HepG2 (cell line): ENCODE measurements around the gene SIRT1. TPM values are rescaled to one million over a fixed set of nuclear protein-coding genes. Genes with fewer than 3 reads are reported as not detected.

ENCODE experiments used
- ATAC-seq: fragments of 200-7000 bp; cut with Tn5 transposase; 3 replicates; pipeline ENCODE4 v1.9.1; 2020; ENCODE audit warnings: mild to moderate bottlenecking, moderate library complexity
- BruUV-seq: library from RNA; stranded (reverse); fragments of 400-500 nt; replicated peaks from 2 replicates; lab custom pipeline; 2021; lab: Mats Ljungman, UMichigan
- CTCF ChIA-PET: fragments of 300-600 bp; formaldehyde crosslinking; extraction: SDS; loops from one replicate; lab custom pipeline; 2021; ENCODE audit warnings: low total read pairs, inconsistent platforms, low intra/inter-chr PET ratio; lab: Yijun Ruan, JAX
- POLR2A ChIA-PET: fragments of 350-600 bp; sonication (Branson Sonifier 250); formaldehyde crosslinking; loops from one replicate; lab custom pipeline; 2020; ENCODE audit warnings: antibody characterized with exemption, inconsistent platforms; lab: Yijun Ruan, JAX
- DNase-seq: peaks from one replicate; pipeline ENCODE4 v3.0.0-alpha.2; 2015; ENCODE audit warnings: low spot score
- FAIRE-seq: peaks from 3 replicates; lab custom pipeline; 2011; peaks lifted over from hg19 to GRCh38; lab: Jason Lieb, UNC
- H2AFZ ChIP-seq: one replicate; pipeline ENCODE4 v1.6.1; 2011; ENCODE audit warnings: low read length, inconsistent platforms
- H3K27ac ChIP-seq: fragments of 300-600 bp; 3 replicates; pipeline ENCODE4 v1.8.0; 2011; ENCODE audit warnings: mixed run types, mild to moderate bottlenecking, mixed read lengths, low read length, inconsistent platforms; ENCODE audit not compliant: insufficient read depth; ENCODE audit errors: extremely low read length
- H3K27me3 ChIP-seq, 2 experiments: fragments of 200-600 bp in 1 of 2; 2 replicates in 1 of 2; 3 replicates in 1 of 2; pipeline versions ENCODE4 v1.6.0 to v1.8.0; 2011; ENCODE audit warnings: low read length in 2 of 2, mild to moderate bottlenecking in 2 of 2, moderate library complexity in 2 of 2, inconsistent platforms in 1 of 2; ENCODE audit not compliant: insufficient read depth in 2 of 2, control insufficient read depth in 1 of 2
- H3K36me3 ChIP-seq, 2 experiments: fragments of 200-600 bp in 1 of 2; replicated peaks in 1 of 2; 2 replicates in 1 of 2; 3 replicates in 1 of 2; pipeline versions ENCODE4 v1.5.1 to v1.8.0; 2011; ENCODE audit warnings: low read length in 2 of 2, inconsistent platforms in 1 of 2; ENCODE audit not compliant: insufficient read depth in 2 of 2, control insufficient read depth in 1 of 2
- H3K4me1 ChIP-seq: 2 replicates; pipeline ENCODE4 v1.5.1; 2012; ENCODE audit warnings: low read length, inconsistent platforms; ENCODE audit not compliant: insufficient read depth
- H3K4me2 ChIP-seq: 2 replicates; pipeline ENCODE4 v1.6.0; 2011; ENCODE audit warnings: low read depth, low read length, inconsistent platforms
- H3K4me3 ChIP-seq, 3 experiments: fragments of 200-600 bp in 1 of 3; sonication (generic), shearing (Covaris generic) in 1 of 3; replicated peaks in 1 of 3; 2 replicates each; pipeline ENCODE4 v1.5.1; 2011 to 2016; ENCODE audit warnings: low read length in 3 of 3, inconsistent platforms in 2 of 3, low read depth in 2 of 3, mild to moderate bottlenecking in 2 of 3, control low read depth in 1 of 3, mixed read lengths in 1 of 3; ENCODE audit not compliant: insufficient read depth in 1 of 3
- H3K79me2 ChIP-seq: one replicate; pipeline ENCODE4 v1.6.1; 2011; ENCODE audit warnings: low read length, inconsistent platforms; ENCODE audit not compliant: insufficient read depth
- H3K9ac ChIP-seq: 2 replicates; pipeline ENCODE4 v1.6.0; 2011; ENCODE audit warnings: mild to moderate bottlenecking, low read depth, low read length, inconsistent platforms; ENCODE audit not compliant: insufficient read depth
- H3K9me3 ChIP-seq: 2 replicates; pipeline ENCODE4 v1.5.1; 2012; ENCODE audit warnings: mild to moderate bottlenecking, low read length
- H4K20me1 ChIP-seq: 2 replicates; pipeline ENCODE4 v1.6.0; 2011; ENCODE audit warnings: inconsistent platforms, mild to moderate bottlenecking, low read length, moderate library complexity; ENCODE audit not compliant: insufficient read depth
- ATF7 ChIP-seq, 2 experiments: fragments of 450-650 bp in 1 of 2; sonication (generic) in 1 of 2; formaldehyde crosslinking in 1 of 2; IDR thresholded peaks; 2 replicates each; pipeline versions ENCODE4 v1.4.0 to v1.6.1; 2016 to 2020; ENCODE audit warnings: antibody characterized with exemption in 1 of 2, mild to moderate bottlenecking in 1 of 2, missing genetic modification reagents in 1 of 2
- CREB1 ChIP-seq, 2 experiments: fragments of 450-650 bp in 1 of 2; IDR thresholded peaks; 2 replicates each; pipeline ENCODE4 v1.6.1; 2016 to 2017; ENCODE audit warnings: control low read depth in 1 of 2, mild to moderate bottlenecking in 1 of 2, missing compliant biosample characterization in 1 of 2, missing genetic modification characterization in 1 of 2
- FOXJ3 ChIP-seq: sonication (generic); formaldehyde crosslinking; IDR thresholded peaks from 2 replicates; pipeline ENCODE4 v1.4.0; 2020; ENCODE audit warnings: missing genetic modification reagents, mild to moderate bottlenecking, borderline replicate concordance
- GLMP ChIP-seq: sonication (generic); formaldehyde crosslinking; IDR thresholded peaks from 2 replicates; pipeline ENCODE4 v1.9.0; 2021; ENCODE audit warnings: missing genetic modification reagents, mild to moderate bottlenecking, borderline replicate concordance
- JUNB ChIP-seq: sonication (generic); formaldehyde crosslinking; IDR thresholded peaks from 2 replicates; pipeline ENCODE4 v1.8.0; 2022; ENCODE audit warnings: missing genetic modification reagents, mild to moderate bottlenecking, borderline replicate concordance
- REST ChIP-seq, 2 experiments: IDR thresholded peaks; 2 replicates each; pipeline ENCODE4 v1.6.1; 2011 to 2012; ENCODE audit warnings: low read length in 2 of 2, borderline replicate concordance in 1 of 2, low read depth in 1 of 2, mild to moderate bottlenecking in 1 of 2, moderate library complexity in 1 of 2
- U2AF2 ChIP-seq: fragments of 200-400 bp; formaldehyde crosslinking; IDR thresholded peaks from 2 replicates; pipeline ENCODE4 v1.6.1; 2017; ENCODE audit warnings: low read depth, mild to moderate bottlenecking, low read length
- ZBTB3 ChIP-seq: sonication (generic); formaldehyde crosslinking; IDR thresholded peaks from 2 replicates; pipeline ENCODE4 v1.4.0; 2020; ENCODE audit warnings: low read depth, mild to moderate bottlenecking, moderate library complexity, missing genetic modification reagents, borderline replicate concordance
- ZNF546 ChIP-seq: sonication (generic); formaldehyde crosslinking; conservative IDR thresholded peaks from 2 replicates; pipeline ENCODE4 v1.8.1; 2023; ENCODE audit warnings: mild to moderate bottlenecking, missing genetic modification reagents
- ZNF547 ChIP-seq: sonication (generic); formaldehyde crosslinking; IDR thresholded peaks from 2 replicates; pipeline ENCODE4 v1.5.1; 2020; ENCODE audit warnings: mild to moderate bottlenecking, missing genetic modification reagents
- WGBS: methylation state at CpG from one replicate; pipeline ENCODE4 v1.1.6; 2017; ENCODE audit warnings: low lambda C conversion rate; 5-methylcytosine and 5-hydroxymethylcytosine counted together
- in situ Hi-C: cut with HindIII; loops from 2 replicates; pipeline ENCODE4 v1.10.0; 2017; ENCODE audit warnings: low pct_unique_long_range_greater_than_20kb; ENCODE audit not compliant: extremely low pct_ligation_motif_present
- intact Hi-C: fragments of 100-400 bp; cut with micrococcal nuclease; formaldehyde crosslinking; loops from one replicate; pipeline ENCODE4 v1.10.0; 2022; ENCODE audit not compliant: unreplicated experiment
- polyA plus RNA-seq, 8 experiments: library from polyadenylated mRNA; depleted of rRNA in 3 of 8; stranded (reverse) in 7 of 8; unstranded in 1 of 8; fragments of >200 nt; fragmentation: Illumina TruSeq in 4 of 8; extraction: Trizol in 4 of 8; gene quantifications; 2 replicates each; pipeline versions ENCODE4 v1.2.1 to v1.2.3, GENCODE V29; 2011 to 2016; ENCODE audit warnings: low read depth in 4 of 8, missing spikeins in 1 of 8, mixed read lengths in 1 of 8; ENCODE audit not compliant: insufficient read depth in 1 of 8
- total RNA-seq, 5 experiments: library from RNA; depleted of rRNA; stranded (reverse); fragments of >200 nt; fragmentation: Illumina TruSeq; extraction: Trizol; gene quantifications; 2 replicates each; pipeline ENCODE4 v1.2.3, GENCODE V29; 2016; ENCODE audit warnings: low read depth in 1 of 5

SIRT1 gene
- total and polyA plus RNA-seq, 2 of the 13 experiments (the other 11 are each of a cell fraction or from before 2014, with no cell fraction given): 9.4 to 10.2 TPM

DNA sequence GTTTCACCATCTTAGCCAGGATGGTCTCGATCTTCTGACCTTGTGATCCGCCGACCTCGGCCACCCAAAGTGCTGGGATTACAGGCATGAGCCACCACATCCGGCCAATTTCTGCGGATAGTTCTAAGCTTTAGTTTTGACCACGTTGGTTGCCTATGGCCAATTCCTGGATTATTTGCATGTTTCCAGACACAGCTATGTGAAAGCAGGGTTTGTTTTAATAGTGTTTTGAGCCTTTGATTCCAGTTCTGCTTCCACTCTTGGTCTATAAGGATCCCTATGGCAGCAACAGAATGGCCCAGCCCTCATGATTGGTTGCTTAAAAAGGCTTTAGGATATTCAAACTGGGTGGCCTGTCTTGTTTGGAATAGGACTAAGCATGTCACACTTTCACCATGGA lies 19.1 kb downstream of the SIRT1 start:
- Histone ChIP-seq H3K79me2 (peaks cover 9% of the 10 kb centered on the region), H3K27ac (no peak overlapping the region), H3K4me1 (no peaks in the 10 kb centered on the region), H3K9me3 (no peaks in the 10 kb centered on the region), H3K27me3 (no peaks in the 10 kb centered on the region), H3K4me3 (no peak overlapping the region), H3K9ac (no peak overlapping the region), H4K20me1 (no peaks in the 10 kb centered on the region), H2AFZ (no peak overlapping the region), H3K4me2 (no peak overlapping the region), H3K36me3 (peaks cover 7 to 63% of the 10 kb centered on the region in 2 experiments; a peak in 4 of 5 replicates)
- DNase-seq (no peak), FAIRE-seq (no peak), ATAC-seq (no peak)
- ChIA-PET CTCF (no interaction called here), POLR2A (no interaction called here)
- no TSS peak for BruUV-seq
- intact Hi-C loops: no loop called here
- TF ChIP-seq FOXJ3 (CRISPR knock-in tag) (no peak), U2AF2 (no peak), JUNB (CRISPR knock-in tag) (no peak)
- in situ Hi-C loops: no loop called here
- 99% methylated on average over 7 of the region's 7 CpGs for WGBS

- ChIA-PET CTCF (no interaction called here), POLR2A (no interaction called here)
- no peak for DNase-seq
- ATAC-seq: no peak
- TF ChIP-seq ZBTB3 (CRISPR knock-in tag) (no peak), ATF7 (IDR thresholded peaks at IDR 0.05) (peak; percentile 37; the same call in 1 of the 2 replicates), ATF7 (CRISPR knock-in tag; IDR thresholded peaks at IDR 0.05) (no peak), CREB1 (IDR thresholded peaks at IDR 0.05) (peak; percentile 77), CREB1 (CRISPR knock-in tag; IDR thresholded peaks at IDR 0.05) (no peak), GLMP (CRISPR knock-in tag) (no peak), REST (IDR thresholded peaks at IDR 0.05; ENCODE audit: borderline replicate concordance in 1 of 2, low read depth in 1 of 2, low read length in 2 of 2) (no peak), ZNF547 (no peak), ZNF546 (CRISPR knock-in tag) (no peak)
- no peak overlapping the region for H3K27ac ChIP-seq
- H3K27me3 ChIP-seq: no peaks in the 10 kb centered on the region; a peak in 1 of 5 replicates
- no peak overlapping the region for H2AFZ ChIP-seq
- H3K9ac ChIP-seq: no peak overlapping the region
- FAIRE-seq: no peak
- no peaks in the 10 kb centered on the region for H4K20me1 ChIP-seq
- H3K9me3 ChIP-seq: no peaks in the 10 kb centered on the region
- 91% methylated on average over 2 of the region's 2 CpGs for WGBS
- H3K4me2 ChIP-seq: no peak overlapping the region
- TSS peak; percentile 21 for BruUV-seq
- H3K4me3 ChIP-seq: no peak overlapping the region
- H3K4me1 ChIP-seq: peaks cover 7% of the 10 kb centered on the region
- H3K79me2 ChIP-seq: no peaks in the 10 kb centered on the region
- in situ Hi-C loops: no loop called here
- intact Hi-C loops: no loop called here
- peaks cover 17 to 63% of the 10 kb centered on the region in 2 experiments for H3K36me3 ChIP-seq
Measured at GRCh38 chr10:67912331-67912946, 28.0 kb downstream of the SIRT1 start.
